OCI-LY3 (cell line): ENCODE measurements around the gene MTRF1.

ENCODE experiments used
- H2AFZ ChIP-seq: fragments of 200-600, 300-600 bp; shearing (Covaris generic); 2 replicates; pipeline ENCODE4 v1.6.0; 2014; ENCODE audit warnings: antibody characterized with exemption, low read depth, low read length
- H3K27ac ChIP-seq: fragments of 200-600, 300-600 bp; sonication (generic); 2 replicates; pipeline ENCODE4 v1.5.1; 2014; ENCODE audit warnings: mild to moderate bottlenecking, low read length, moderate library complexity, mixed read lengths
- H3K27me3 ChIP-seq: fragments of 200-600, 300-600 bp; sonication (generic); 2 replicates; pipeline ENCODE4 v1.6.1; 2014; ENCODE audit warnings: low read depth, low read length, mixed read lengths
- H3K36me3 ChIP-seq: fragments of 200-600, 300-600 bp; sonication (generic); replicated peaks from 2 replicates; pipeline ENCODE3; 2014; ENCODE audit warnings: low read depth, low read length, mixed read lengths
- H3K4me1 ChIP-seq: fragments of 300-600, 200-600 bp; sonication (generic); 2 replicates; pipeline ENCODE4 v1.6.1; 2014; ENCODE audit warnings: low read length, mixed read lengths
- H3K4me2 ChIP-seq: fragments of 200-600, 300-600 bp; sonication (generic); 2 replicates; pipeline ENCODE4 v1.6.1; 2014; ENCODE audit warnings: low read length, mixed read lengths
- H3K4me3 ChIP-seq: fragments of 300-600, 200-600 bp; sonication (generic); 2 replicates; pipeline ENCODE4 v1.5.1; 2014; ENCODE audit warnings: antibody characterized with exemption, mild to moderate bottlenecking, low read length, moderate library complexity
- H3K79me2 ChIP-seq: fragments of 300-600, 200-600 bp; shearing (Covaris generic); 2 replicates; pipeline ENCODE4 v1.6.1; 2014; ENCODE audit warnings: mild to moderate bottlenecking, low read length, mixed read lengths
- H3K9ac ChIP-seq: fragments of 300-600, 200-600 bp; shearing (Covaris generic); 2 replicates; pipeline ENCODE4 v1.6.0; 2014; ENCODE audit warnings: mild to moderate bottlenecking, low read length, moderate library complexity
- H3K9me3 ChIP-seq: fragments of 200-600, 300-600 bp; shearing (Covaris generic); 2 replicates; pipeline ENCODE4 v1.6.1; 2014; ENCODE audit warnings: low read length, mixed read lengths; ENCODE audit not compliant: insufficient read depth
- H4K20me1 ChIP-seq: fragments of 200-600, 300-600 bp; sonication (generic); 2 replicates; pipeline ENCODE4 v1.6.1; 2016; ENCODE audit warnings: low read length, mixed read lengths; ENCODE audit not compliant: insufficient read depth
- EZH2phosphoT487 ChIP-seq: fragments of 200-600 bp; shearing (Covaris generic); IDR thresholded peaks from 2 replicates; pipeline ENCODE4 v1.6.1; 2018; ENCODE audit warnings: antibody characterized with exemption, mixed run types, low read depth
- TF ChIP-seq, protein P1 (sequence below): fragments of 200-600, 300-600 bp; sonication (generic); IDR thresholded peaks from 2 replicates; pipeline ENCODE4 v1.5.1; 2014; ENCODE audit warnings: antibody characterized with exemption, low read length, low read depth

MTRF1 gene

DNA sequence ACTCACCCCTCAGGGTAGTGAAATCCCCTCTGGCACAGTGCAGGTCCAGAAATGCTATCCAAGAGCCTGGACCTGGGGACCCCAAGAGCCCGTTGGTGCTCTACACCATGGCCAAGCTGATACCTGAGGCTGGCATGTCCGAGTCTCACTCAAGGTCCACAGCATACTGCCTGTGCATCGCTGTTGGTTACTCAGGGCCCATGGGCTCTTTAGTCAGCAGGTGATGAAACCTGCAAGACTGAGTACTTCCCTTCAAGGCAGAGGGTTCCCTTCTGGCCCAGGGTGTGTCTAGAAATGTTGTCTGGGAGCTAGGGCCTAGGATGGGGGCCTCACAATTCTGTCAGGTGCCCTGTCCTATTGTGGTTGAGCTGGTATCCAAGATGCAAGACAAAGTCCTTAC, 49.5 kb downstream of the MTRF1 start:
- Histone ChIP-seq H3K27ac (no peak overlapping the region), H4K20me1 (no peaks in the 10 kb centered on the region), H2AFZ (no peak overlapping the region), H3K4me2 (no peak overlapping the region), H3K36me3 (no peaks in the 10 kb centered on the region), H3K4me3 (no peak overlapping the region), H3K4me1 (no peaks in the 10 kb centered on the region), H3K9me3 (peaks cover 8% of the 10 kb centered on the region; the same call in 1 of the 2 replicates), H3K27me3 (no peaks in the 10 kb centered on the region), H3K79me2 (no peaks in the 10 kb centered on the region), H3K9ac (no peak overlapping the region)
- no peak for TF ChIP-seq EZH2phosphoT487
- TF ChIP-seq, protein P1, sequence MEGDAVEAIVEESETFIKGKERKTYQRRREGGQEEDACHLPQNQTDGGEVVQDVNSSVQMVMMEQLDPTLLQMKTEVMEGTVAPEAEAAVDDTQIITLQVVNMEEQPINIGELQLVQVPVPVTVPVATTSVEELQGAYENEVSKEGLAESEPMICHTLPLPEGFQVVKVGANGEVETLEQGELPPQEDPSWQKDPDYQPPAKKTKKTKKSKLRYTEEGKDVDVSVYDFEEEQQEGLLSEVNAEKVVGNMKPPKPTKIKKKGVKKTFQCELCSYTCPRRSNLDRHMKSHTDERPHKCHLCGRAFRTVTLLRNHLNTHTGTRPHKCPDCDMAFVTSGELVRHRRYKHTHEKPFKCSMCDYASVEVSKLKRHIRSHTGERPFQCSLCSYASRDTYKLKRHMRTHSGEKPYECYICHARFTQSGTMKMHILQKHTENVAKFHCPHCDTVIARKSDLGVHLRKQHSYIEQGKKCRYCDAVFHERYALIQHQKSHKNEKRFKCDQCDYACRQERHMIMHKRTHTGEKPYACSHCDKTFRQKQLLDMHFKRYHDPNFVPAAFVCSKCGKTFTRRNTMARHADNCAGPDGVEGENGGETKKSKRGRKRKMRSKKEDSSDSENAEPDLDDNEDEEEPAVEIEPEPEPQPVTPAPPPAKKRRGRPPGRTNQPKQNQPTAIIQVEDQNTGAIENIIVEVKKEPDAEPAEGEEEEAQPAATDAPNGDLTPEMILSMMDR: no peak

DNA sequence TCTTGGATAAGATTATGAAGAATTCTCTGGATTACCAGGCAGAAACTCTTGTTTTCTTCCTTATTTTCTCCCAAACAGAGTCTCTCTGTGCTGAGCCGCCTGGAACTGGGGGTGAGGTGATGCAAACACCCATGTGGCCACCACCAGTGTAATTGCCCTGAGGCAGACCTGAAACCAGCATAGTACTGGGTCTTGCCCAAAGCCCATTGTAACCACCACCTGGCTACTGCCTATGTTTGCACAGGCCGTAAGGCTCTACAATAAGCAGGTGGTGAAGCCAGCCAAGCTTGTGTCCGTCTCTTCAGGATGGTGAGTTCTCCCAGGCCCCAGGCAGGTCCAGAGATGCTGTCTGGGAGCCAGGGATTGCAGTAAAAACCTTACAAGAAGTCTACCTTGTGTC, 50.1 kb downstream of the MTRF1 start:
- Histone ChIP-seq H3K9ac (no peak overlapping the region), H2AFZ (no peak overlapping the region), H3K27me3 (no peaks in the 10 kb centered on the region), H4K20me1 (no peaks in the 10 kb centered on the region), H3K4me2 (no peak overlapping the region), H3K4me1 (no peaks in the 10 kb centered on the region), H3K79me2 (no peaks in the 10 kb centered on the region), H3K27ac (no peak overlapping the region), H3K9me3 (peaks cover 8% of the 10 kb centered on the region; the same call in 1 of the 2 replicates), H3K4me3 (no peak overlapping the region), H3K36me3 (no peaks in the 10 kb centered on the region)
- TF ChIP-seq EZH2phosphoT487: no peak

DNA sequence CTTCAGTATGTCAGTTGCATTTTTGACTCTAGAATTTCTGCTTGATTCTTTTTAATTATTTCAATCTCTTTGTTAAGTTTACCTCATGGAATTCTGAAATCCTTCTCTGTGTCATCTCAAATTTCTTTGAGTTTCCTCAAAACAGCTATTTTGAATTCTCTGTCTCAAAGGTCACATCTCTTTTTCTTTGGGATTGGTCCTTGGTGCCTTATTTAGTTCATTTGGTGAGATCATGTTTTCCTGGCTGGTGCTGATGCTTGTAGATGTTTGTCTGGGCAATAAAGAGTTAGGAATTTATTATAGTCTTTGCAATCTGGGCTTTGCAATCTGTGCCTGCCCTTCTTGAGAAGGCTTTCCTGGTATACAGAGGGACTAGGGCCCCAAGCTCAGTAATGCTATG, 50.5 kb downstream of the MTRF1 start:
- H3K36me3 ChIP-seq: no peaks in the 10 kb centered on the region
- no peaks in the 10 kb centered on the region for H3K27me3 ChIP-seq
- H3K4me3 ChIP-seq: no peak overlapping the region
- TF ChIP-seq, protein P1: no peak
- no peak for TF ChIP-seq EZH2phosphoT487
- no peak overlapping the region for H2AFZ ChIP-seq
- H4K20me1 ChIP-seq: no peaks in the 10 kb centered on the region
- no peak overlapping the region for H3K27ac ChIP-seq
- no peaks in the 10 kb centered on the region for H3K4me1 ChIP-seq
- H3K79me2 ChIP-seq: no peaks in the 10 kb centered on the region
- no peak overlapping the region for H3K4me2 ChIP-seq
- peaks cover 8% of the 10 kb centered on the region; the same call in 1 of the 2 replicates for H3K9me3 ChIP-seq
- no peak overlapping the region for H3K9ac ChIP-seq

DNA sequence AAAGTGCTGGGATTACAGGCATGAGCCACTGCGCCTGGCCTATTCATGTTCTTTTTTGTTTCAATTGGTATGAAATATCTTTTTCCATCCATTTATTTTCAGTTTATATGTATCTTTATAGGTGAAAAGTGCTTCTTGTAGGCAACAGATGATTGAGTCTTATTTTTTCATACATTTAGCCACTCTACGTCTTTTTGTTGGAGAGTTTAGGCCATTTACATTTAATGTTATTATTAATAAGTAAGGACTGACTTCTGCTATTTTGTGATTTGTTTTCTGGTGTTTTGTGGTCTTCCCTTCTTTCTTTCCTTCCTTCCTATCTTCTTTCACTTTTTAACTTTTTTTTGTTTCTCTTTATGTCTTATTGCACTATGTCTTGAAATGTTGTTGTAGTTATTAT, 52.3 kb downstream of the MTRF1 start:
- Histone ChIP-seq H3K27ac (no peak overlapping the region), H3K27me3 (no peaks in the 10 kb centered on the region), H3K4me2 (no peak overlapping the region), H3K9me3 (peaks cover 8% of the 10 kb centered on the region; the same call in 1 of the 2 replicates), H3K9ac (no peak overlapping the region), H3K4me3 (no peak overlapping the region), H3K79me2 (no peaks in the 10 kb centered on the region), H4K20me1 (no peaks in the 10 kb centered on the region), H3K4me1 (no peaks in the 10 kb centered on the region), H2AFZ (no peak overlapping the region), H3K36me3 (no peaks in the 10 kb centered on the region)
- TF ChIP-seq, protein P1: no peak
- TF ChIP-seq EZH2phosphoT487: no peak
